Neural progenitor cell (in vitro differentiated cells): ENCODE results near the gene CRISPLD2.

Experiments used
- EZH2 ChIP-seq: fragments of 200-600 bp; sonication (generic); IDR thresholded peaks from 2 replicates; pipeline ENCODE4 v1.6.1; 2017; ENCODE audit warnings: antibody characterized with exemption, mild to moderate bottlenecking, moderate library complexity
- TF ChIP-seq, protein P1 (sequence below): fragments of 200-600 bp; sonication (generic); IDR thresholded peaks from 2 replicates; pipeline ENCODE4 v1.5.1; 2017; ENCODE audit warnings: antibody characterized with exemption, mild to moderate bottlenecking

- TF ChIP-seq, protein P1, sequence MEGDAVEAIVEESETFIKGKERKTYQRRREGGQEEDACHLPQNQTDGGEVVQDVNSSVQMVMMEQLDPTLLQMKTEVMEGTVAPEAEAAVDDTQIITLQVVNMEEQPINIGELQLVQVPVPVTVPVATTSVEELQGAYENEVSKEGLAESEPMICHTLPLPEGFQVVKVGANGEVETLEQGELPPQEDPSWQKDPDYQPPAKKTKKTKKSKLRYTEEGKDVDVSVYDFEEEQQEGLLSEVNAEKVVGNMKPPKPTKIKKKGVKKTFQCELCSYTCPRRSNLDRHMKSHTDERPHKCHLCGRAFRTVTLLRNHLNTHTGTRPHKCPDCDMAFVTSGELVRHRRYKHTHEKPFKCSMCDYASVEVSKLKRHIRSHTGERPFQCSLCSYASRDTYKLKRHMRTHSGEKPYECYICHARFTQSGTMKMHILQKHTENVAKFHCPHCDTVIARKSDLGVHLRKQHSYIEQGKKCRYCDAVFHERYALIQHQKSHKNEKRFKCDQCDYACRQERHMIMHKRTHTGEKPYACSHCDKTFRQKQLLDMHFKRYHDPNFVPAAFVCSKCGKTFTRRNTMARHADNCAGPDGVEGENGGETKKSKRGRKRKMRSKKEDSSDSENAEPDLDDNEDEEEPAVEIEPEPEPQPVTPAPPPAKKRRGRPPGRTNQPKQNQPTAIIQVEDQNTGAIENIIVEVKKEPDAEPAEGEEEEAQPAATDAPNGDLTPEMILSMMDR = no peak
- no peak for TF ChIP-seq EZH2
These were observed 20.2 kb downstream of the CRISPLD2 start for GRCh38 chr16:84839956-84840355.
